CD4-positive, alpha-beta T cell treated with Interleukin-17A for 1 hour (primary cell): ENCODE data around the gene MRPS5.
"Not testable (repeated sequence)": the region's sequence is repeated elsewhere in the genome, so short reads cannot be mapped to it uniquely, and the experiment has no call there.

Experiments used
- DNase-seq: peaks from one replicate; pipeline ENCODE4 v3.0.0-alpha.2; 2020

The MRPS5 gene

DNA sequence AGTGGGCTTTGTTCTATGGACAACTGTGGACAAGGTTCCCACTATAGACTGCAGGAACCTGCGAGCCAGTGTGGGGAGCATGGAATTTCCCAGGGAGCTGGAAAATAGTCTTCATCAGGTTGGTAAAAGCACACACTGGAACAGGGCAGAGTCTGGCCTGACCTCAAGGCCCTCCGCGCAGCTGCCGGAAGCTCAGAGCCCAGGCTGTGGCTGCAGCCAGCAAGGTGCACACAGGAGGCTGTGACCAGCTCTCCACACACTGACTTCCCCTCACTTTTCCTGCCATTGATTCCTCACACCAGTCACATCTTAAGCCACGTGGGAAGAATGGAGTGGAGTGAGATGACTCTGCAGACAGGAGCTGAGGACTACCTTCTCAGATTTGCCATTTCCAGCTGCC, 77.0 kb downstream of the MRPS5 start:
- DNase-seq: no peak

DNA sequence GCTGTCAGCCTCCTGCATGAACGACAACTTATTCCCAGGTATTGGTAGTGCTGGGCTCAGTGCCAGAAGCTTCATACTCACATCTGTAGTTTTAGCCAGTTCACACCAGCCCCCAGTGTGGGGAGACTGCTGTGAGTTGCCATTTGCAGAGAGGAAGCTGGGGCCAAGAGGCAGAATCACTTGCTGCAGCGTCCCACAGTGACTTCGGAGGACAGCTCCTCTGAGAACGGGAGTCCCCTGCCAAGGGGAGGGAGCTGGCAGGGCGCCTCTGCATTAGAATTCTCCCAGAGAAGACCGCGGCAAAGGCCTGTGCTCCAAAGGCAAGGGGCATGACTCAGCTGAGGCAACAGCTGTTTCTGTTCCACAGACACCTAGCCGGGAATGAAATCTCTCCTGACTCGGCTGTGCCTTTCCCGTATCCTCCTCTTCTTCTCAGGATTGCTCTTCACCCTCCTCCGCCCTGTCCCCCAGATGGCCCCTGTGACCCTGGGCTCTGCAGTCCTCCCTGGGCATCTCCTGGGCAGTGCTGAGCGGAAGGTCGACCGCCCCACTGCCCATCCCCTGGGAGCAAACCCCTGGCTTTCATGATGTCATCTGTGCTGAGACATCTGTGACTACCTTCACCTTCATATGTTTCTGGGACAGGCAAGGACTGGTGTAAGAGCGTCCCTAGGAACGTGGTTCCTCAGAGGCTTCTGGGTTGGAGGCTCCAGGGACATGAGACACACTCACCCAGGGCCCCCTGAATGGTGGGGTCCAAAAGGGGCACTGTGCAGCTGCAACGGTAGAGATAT, 78.1 kb downstream of the MRPS5 start:
- no peak for DNase-seq

DNA sequence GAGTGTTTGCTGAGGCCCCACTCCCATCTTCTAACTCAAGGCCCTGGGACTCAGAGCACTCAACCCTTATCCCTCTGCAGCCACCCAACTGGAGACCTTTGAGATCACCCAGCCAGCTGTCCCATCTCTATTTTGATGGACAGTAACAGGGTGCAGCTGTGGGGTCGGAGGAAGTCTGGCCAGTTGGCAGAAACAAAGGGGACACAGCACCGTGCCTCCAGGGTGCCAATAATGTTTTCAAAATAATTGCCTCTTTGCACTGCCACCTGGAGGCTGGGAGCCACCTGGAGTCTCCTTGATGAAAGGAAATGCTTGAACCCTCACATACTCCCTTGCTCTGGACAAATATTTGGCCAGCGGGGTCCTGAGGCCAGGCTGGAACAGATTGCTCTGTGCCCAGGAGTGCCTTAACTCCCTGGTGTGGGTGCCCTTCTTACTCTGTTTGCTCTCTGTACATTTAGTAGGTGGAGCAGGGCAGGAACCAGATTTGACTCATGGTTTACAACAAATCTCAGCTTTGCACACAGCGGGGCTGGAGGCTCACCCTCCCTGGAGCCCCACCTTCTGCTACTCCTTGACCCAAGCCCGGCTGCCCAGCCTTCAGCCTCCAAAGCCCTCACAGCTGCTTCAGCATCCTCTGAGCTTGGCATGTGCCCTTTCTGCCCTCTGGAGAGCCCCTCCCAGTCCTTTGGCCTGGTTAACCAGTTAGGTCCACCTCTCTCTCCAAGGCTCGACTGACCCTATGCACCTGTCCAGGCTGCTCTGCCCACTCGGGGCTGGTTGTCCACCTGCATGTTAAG, 78.9 kb downstream of the MRPS5 start:
- DNase-seq: no peak

DNA sequence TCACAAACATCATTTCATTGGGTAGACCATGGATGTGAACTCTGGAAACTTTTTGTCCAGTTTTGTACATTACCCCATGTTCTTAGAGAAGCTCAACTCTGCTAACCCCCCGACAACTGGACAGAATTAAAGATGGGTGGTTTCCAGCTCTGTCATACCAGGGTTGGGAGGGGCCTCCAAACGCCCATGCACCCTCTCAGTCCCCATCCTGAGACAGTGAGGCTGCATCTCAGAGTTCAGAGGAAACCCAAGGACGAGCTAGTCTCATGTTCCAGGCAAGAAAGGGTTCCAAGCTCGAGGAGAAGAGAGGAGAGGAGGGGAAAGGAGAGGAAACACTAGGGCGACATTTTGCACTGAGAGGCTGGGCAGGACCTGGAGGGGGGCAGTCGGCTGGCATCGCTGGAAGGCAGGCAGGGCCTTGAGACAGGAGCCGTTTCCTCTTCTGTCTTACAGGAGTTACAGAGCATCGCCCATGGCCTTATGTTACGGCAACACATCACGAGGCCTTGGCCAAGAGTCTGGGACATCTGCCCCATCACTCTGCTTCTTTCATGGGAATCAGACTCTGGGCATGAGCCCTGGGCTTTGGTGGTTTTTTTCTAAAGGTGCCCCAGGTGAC, 79.7 kb downstream of the MRPS5 start:
- DNase-seq: no peak

DNA sequence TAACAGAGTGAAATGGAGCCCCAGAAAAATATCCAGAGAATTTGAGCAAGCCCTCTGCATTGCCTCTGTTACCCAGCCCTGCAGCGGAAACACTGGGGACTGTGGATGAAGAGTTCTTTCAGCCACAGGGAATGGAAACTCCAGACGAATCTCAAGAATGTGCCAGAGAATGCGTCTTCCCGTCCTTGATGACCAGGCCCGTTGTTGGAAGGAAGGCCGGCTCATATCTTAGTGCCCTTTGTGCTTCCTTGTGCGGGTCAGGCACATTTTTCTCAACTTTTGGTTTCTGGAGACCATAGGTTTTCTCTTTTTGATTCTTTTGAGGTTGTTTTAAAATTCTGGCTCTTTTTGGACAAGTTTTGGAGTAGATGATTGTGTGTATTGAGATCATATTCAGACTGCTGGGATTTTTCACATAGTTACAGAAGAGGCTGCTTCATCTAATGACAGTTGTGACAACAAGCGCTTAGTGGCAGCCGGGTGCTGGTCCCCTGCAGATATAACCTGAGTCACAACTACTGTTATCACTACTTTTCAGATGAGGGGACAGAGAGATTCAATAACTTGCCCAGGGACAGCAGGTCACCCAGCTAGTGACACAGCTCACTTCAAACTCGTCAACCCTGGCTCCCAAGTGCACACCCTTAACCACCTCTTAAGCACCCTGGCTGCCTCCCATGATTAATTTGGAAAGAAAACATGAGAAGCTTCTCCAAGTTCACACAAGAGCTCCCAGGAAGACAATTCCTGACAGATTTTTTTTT, 80.4 kb downstream of the MRPS5 start:
- no peak for DNase-seq

DNA sequence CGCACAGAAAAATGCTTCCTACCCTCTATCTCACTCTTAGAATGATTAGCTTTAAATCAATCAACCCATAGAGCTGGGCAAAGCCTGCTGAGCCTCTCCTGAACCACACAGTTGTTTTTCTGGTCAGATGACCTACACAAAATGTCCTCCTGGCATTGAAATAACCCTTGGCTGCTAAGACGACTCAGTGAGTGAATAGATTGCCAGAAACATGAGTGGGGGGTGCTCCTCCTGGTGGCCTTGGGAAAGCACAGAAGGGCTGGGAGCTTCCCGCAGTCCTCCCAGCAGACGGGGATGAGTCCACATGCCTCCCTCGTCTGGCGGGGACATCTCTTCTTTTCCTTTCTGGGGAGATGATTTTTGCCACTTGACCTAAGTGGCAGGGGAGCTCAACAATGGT, 81.2 kb downstream of the MRPS5 start:
- DNase-seq: no peak

DNA sequence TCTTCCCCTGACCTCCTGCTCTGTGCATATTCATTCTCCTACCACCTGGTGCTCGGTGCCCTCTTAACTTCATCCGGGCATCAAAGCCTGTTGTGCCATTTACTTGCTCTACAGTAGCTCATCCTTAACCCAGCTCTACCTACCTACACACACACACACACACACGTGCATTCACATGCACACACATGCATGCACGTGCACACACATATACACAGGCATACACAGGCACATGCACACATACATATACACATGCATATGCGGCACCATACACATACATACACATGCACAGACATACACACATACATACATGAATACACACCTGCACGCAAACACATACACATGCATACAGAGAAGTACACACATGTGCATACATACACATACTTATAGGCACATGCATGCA, 81.6 kb downstream of the MRPS5 start:
- DNase-seq: no peak

DNA sequence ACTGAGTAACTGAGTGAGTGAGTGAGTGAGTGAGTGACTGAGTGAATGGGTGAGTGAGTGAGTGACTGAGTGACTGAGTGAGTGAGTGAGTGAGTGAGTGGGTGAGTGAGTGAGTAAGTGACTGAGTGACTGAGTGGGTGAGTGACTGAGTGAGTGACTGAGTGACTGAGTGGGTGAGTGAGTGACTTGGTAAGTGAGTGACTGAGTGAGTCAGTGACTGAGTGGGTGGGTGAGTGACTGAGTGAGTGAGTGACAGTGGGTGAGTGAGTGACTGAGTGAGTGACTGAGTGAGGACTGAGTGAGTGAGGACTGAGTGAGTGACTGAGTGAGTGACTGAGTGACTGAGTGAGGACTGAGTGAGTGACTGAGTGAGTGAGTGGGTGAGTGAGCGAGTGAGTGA, 82.2 kb downstream of the MRPS5 start:
- no peak for DNase-seq

DNA sequence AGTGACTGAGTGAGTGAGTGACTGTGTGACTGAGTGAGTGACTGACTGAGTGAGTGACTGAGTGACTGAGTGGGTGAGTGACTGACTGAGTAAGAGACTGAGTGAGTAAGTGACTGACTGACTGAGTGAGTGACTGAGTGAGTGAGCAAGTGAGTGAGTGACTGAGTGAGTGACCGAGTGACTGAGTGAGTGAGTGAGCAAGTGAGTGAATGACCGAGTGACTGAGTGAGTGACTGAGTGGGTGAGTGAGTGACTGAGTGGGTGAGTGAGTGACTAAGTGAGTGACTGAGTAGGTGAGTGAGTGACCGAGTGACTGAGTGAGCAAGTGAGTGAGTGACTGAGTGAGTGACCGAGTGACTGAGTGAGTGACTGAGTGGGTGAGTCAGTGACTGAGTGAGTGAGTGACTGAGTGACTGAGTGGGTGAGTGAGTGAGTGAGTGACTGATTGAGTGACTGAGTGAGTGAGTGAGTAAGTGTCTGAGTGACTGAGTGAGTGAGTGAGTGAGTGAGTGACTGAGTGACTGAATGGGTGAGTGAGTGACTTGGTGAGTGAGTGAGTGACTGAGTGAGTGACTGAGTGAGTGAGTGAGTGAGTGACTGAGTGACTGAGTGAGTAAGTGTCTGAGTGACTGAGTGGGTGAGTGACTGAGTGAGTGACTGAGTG, 82.8 kb downstream of the MRPS5 start:
- DNase-seq: no peak

DNA sequence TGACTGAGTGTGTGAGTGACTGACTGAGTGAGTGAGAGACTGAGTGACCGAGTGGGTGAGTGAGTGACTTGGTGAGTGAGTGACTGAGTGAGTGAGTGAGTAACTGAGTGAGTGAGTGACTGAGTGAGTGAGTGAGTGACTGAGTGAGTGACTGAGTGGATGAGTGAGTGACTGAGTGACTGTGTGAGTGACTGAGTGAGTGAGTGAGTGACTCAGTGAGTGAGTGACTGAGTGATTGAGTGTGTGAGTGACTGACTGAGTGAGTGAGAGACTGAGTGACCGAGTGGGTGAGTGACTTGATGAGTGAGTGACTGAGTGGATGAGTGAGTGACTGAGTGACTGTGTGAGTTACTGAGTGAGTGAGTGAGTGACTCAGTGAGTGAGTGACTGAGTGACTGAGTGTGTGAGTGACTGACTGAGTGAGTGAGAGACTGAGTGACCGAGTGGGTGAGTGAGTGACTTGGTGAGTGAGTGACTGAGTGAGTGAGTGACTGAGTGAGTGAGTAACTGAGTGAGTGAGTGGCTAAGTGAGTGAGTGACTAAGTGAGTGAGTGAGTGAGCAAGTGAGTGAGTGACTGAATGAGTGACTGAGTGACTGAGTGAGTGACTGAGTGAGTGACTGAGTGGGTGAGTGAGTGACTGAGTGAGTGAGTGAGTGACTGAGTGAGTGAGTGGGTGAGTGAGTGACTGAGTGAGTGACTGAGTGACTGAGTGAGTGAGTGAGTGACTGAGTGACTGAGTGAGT, 83.6 kb downstream of the MRPS5 start:
- not testable (repeated sequence) for DNase-seq

DNA sequence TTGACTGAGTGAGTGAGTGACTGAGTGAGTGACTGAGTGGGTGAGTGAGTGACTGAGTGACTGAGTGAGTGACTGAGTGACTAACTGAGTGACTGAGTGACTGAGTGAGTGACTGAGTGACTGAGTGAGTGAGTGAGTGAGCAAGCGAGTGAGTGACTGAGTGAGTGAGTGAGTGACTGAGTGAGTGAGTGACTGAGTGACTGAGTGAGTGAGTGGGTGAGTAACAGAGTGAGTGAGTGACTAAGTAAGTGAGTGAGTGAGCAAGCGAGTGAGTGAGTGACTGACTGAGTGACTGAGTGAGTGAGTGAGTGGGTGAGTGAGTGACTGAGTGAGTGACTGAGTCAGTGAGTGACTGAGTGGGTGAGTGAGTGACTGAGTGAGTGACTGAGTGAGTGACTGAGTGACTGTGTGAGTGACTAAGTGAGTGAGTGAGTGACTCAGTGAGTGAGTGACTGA, 84.2 kb downstream of the MRPS5 start:
- DNase-seq: no peak

DNA sequence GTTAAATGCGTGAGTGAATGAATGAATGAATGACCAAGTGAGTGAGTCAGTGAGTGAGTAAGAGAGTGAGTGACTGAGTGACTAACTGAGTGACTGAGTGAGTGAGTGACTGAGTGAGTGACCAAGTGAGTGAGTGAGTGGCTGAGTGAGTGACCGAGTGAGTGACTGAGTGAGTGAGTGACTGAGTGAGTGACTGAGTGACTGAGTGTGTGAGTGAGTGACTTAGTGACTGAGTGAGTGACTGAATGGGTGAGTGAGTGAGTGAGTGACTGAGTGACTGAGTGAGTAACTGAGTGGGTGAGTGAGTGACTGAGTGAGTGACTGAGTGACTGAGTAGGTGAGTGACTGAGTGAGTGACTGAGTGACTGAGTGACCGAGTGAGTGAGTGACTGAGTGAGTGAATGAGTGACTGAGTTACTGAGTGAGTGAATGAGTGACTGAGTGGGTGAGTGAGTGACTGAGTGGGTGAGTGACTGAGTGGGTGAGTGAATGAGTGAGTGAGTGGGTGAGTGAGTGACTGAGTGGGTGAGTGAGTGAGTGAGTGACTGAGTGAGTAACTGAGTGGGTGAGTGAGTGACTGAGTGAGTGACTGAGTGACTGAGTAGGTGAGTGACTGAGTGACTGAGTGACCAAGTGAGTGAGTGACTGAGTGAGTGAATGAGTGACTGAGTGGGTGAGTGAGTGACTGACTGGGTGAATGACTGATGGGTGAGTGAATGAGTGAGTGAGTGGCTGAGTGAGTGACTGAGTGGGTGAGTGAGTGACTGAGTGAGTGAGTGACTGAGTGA, 84.8 kb downstream of the MRPS5 start:
- no peak for DNase-seq
